GM23338 (cell line): Measurements from ENCODE around the gene BPTF. TPM values are rescaled to one million over a fixed set of nuclear protein-coding genes. Genes with fewer than 3 reads are reported as not detected.

Experiments
- ATAC-seq: fragments of 200-7000 bp; cut with Tn5 transposase; 3 replicates; pipeline ENCODE4 v1.9.1; 2020
- DNase-seq: peaks from one replicate; pipeline ENCODE4 v3.0.0-alpha.2; 2015; ENCODE audit warnings: low spot score
- H2AFZ ChIP-seq: fragments of 200-600 bp; sonication (generic); 2 replicates; pipeline ENCODE4 v1.8.0; 2016; ENCODE audit warnings: antibody characterized with exemption, mild to moderate bottlenecking, moderate library complexity
- H3F3A ChIP-seq: fragments of 200-600 bp; sonication (generic); replicated peaks from 2 replicates; pipeline ENCODE4 v1.8.0; 2017; ENCODE audit warnings: antibody characterized with exemption, mixed run types, low read depth
- H3K27ac ChIP-seq: fragments of 200-600 bp; sonication (generic); 2 replicates; pipeline ENCODE4 v1.6.1; 2016; ENCODE audit warnings: low read depth
- H3K27me3 ChIP-seq: fragments of 200-600 bp; sonication (generic); 2 replicates; pipeline ENCODE4 v1.8.0; 2016; ENCODE audit warnings: mild to moderate bottlenecking, mixed run types, moderate library complexity; ENCODE audit not compliant: insufficient read depth
- H3K36me3 ChIP-seq: fragments of 200-600 bp; sonication (generic); 2 replicates; pipeline ENCODE4 v1.8.0; 2016; ENCODE audit warnings: mild to moderate bottlenecking; ENCODE audit not compliant: insufficient read depth
- H3K4me1 ChIP-seq: fragments of 200-600 bp; sonication (generic); 2 replicates; pipeline ENCODE4 v1.8.0; 2016; ENCODE audit warnings: mild to moderate bottlenecking, moderate library complexity; ENCODE audit not compliant: insufficient read depth
- H3K4me2 ChIP-seq: fragments of 200-600 bp; sonication (generic); 2 replicates; pipeline ENCODE4 v1.7.1; 2017; ENCODE audit warnings: mixed run types
- H3K4me3 ChIP-seq: fragments of 200-600 bp; sonication (generic); 2 replicates; pipeline ENCODE4 v1.6.1; 2016; ENCODE audit warnings: mixed run types
- H3K79me2 ChIP-seq: fragments of 200-600 bp; sonication (generic); replicated peaks from 2 replicates; pipeline ENCODE4 v1.8.0; 2017; ENCODE audit warnings: mild to moderate bottlenecking; ENCODE audit not compliant: insufficient read depth
- H3K9me2 ChIP-seq: fragments of 200-600 bp; sonication (generic); 2 replicates; pipeline ENCODE4 v1.8.0; 2017; ENCODE audit not compliant: insufficient read depth
- H4K20me1 ChIP-seq: fragments of 200-600 bp; sonication (generic); replicated peaks from 2 replicates; pipeline ENCODE4 v1.8.0; 2017; ENCODE audit warnings: mild to moderate bottlenecking; ENCODE audit not compliant: insufficient read depth
- H3K27ac Mint-ChIP-seq: 2 replicates; pipeline ENCODE4 v1.8.0; 2020; ENCODE audit warnings: inconsistent platforms, mild to moderate bottlenecking, moderate library complexity, mixed read lengths
- H3K27me3 Mint-ChIP-seq: 3 replicates; pipeline ENCODE4 v1.8.0; 2022; ENCODE audit warnings: low read depth, mild to moderate bottlenecking, moderate library complexity, mixed read lengths, inconsistent platforms; ENCODE audit not compliant: insufficient read depth, poor library complexity
- H3K36me3 Mint-ChIP-seq: 3 replicates; pipeline ENCODE4 v1.8.0; 2021; ENCODE audit warnings: low read depth, mild to moderate bottlenecking, inconsistent platforms, moderate library complexity, mixed read lengths
- H3K4me1 Mint-ChIP-seq: 3 replicates; pipeline ENCODE4 v1.8.0; 2020; ENCODE audit warnings: mild to moderate bottlenecking, inconsistent platforms, mixed read lengths
- H3K4me3 Mint-ChIP-seq: 3 replicates; pipeline ENCODE4 v1.8.0; 2021; ENCODE audit warnings: moderate library complexity, mild to moderate bottlenecking, inconsistent platforms, mixed read lengths
- H3K9me3 Mint-ChIP-seq: 3 replicates; pipeline ENCODE4 v1.8.0; 2020; ENCODE audit warnings: moderate library complexity, mild to moderate bottlenecking, inconsistent platforms, mixed read lengths
- EZH2 ChIP-seq: fragments of 200-600 bp; sonication (generic); IDR thresholded peaks from one replicate; pipeline ENCODE4 v1.8.0; 2017; ENCODE audit warnings: antibody characterized with exemption, mild to moderate bottlenecking, low read depth; ENCODE audit not compliant: unreplicated experiment
- EZH2phosphoT487 ChIP-seq: fragments of 200-600 bp; sonication (generic); IDR thresholded peaks from one replicate; pipeline ENCODE4 v1.8.1; 2018; ENCODE audit warnings: antibody characterized with exemption; ENCODE audit not compliant: unreplicated experiment
- JUNB ChIP-seq: IDR thresholded peaks from one replicate; pipeline ENCODE4 v1.6.1; 2016; ENCODE audit warnings: antibody characterized with exemption; ENCODE audit not compliant: unreplicated experiment
- NANOG ChIP-seq: IDR thresholded peaks from 2 replicates; pipeline ENCODE4 v1.6.1; 2016; ENCODE audit warnings: antibody characterized with exemption, borderline replicate concordance
- ZNF331 ChIP-seq: fragments of 250-450 bp; sonication (Bioruptor Pico); IDR thresholded peaks from 2 replicates; pipeline ENCODE4 v1.5.0; 2020; ENCODE audit warnings: low read depth, mild to moderate bottlenecking, moderate library complexity
- polyA plus RNA-seq: library from polyadenylated mRNA; unstranded; fragments of >200 nt; fragmentation: Nextera tagmentation; extraction: Ambion mirVana; gene quantifications from 2 replicates; pipeline ENCODE4 v1.2.1, GENCODE V29; 2016
- total RNA-seq: library from RNA; depleted of rRNA; stranded (reverse); fragments of >200 nt; shearing (Covaris generic); gene quantifications from 2 replicates; pipeline ENCODE4 v1.2.3, GENCODE V29; 2014
- TF ChIP-seq, protein P1 (sequence below), 2 experiments: fragments of 200-600 bp in 1 of 2; sonication (generic) in 1 of 2; conservative IDR thresholded peaks; 2 replicates each; pipeline versions ENCODE4 v1.5.1 to v1.6.1; 2016 to 2017; ENCODE audit warnings: antibody characterized with exemption in 2 of 2, low read depth in 2 of 2, mild to moderate bottlenecking in 2 of 2, moderate library complexity in 1 of 2
- TF ChIP-seq, protein P2 (sequence below): IDR thresholded peaks from one replicate; pipeline ENCODE4 v1.6.1; 2018; ENCODE audit warnings: antibody characterized with exemption; ENCODE audit not compliant: unreplicated experiment

BPTF gene
- total and polyA plus RNA-seq, 2 experiments from 2014 or later, result 161 to 179 TPM

DNA sequence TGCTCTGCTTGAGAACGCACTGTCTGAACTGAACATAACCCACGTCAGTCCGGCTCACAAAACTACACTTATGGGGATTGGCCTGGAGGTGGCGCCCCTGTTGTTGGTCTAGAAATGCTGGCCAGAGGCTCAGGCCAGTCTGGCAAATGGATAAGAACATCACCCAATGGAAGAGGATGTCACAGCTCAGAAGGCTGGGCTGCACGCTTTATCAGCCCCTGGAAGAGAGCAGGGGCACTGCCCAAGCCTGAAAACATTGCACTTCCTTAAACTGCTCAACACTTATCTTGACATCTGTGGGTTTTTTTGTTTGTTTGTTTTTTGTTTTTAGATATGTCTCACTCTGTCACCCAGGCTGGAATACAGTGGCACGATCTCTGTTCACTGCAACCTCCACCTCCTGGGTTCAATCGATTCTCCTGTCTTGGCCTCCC lies 24.8 kb upstream of the BPTF start:
- peaks cover 11% of the 10 kb centered on the region; the same call in 2 of the 3 replicates for H3K4me1 Mint-ChIP-seq
- no peak overlapping the region for H2AFZ ChIP-seq
- H3K36me3 ChIP-seq, result no peaks in the 10 kb centered on the region
- no peak overlapping the region for H3K4me3 ChIP-seq
- H3K36me3 Mint-ChIP-seq, result no peaks in the 10 kb centered on the region
- H3K9me2 ChIP-seq, result no peaks in the 10 kb centered on the region
- H3F3A ChIP-seq, result 0 out of 2 replicates have a peak, but pooled peaks cover 6% of the 10 kb centered on the region
- peaks cover 13% of the 10 kb centered on the region for H3K4me1 ChIP-seq
- DNase-seq (peak; percentile 90), ATAC-seq (peak; percentile 89)
- H3K27ac Mint-ChIP-seq, result no peak overlapping the region
- H4K20me1 ChIP-seq, result no peaks in the 10 kb centered on the region
- H3K27me3 Mint-ChIP-seq, result peaks cover 5% of the 10 kb centered on the region
- no peak overlapping the region for H3K4me3 Mint-ChIP-seq
- no peaks in the 10 kb centered on the region for H3K79me2 ChIP-seq
- H3K27ac ChIP-seq, result no peak overlapping the region
- TF ChIP-seq, protein P1, sequence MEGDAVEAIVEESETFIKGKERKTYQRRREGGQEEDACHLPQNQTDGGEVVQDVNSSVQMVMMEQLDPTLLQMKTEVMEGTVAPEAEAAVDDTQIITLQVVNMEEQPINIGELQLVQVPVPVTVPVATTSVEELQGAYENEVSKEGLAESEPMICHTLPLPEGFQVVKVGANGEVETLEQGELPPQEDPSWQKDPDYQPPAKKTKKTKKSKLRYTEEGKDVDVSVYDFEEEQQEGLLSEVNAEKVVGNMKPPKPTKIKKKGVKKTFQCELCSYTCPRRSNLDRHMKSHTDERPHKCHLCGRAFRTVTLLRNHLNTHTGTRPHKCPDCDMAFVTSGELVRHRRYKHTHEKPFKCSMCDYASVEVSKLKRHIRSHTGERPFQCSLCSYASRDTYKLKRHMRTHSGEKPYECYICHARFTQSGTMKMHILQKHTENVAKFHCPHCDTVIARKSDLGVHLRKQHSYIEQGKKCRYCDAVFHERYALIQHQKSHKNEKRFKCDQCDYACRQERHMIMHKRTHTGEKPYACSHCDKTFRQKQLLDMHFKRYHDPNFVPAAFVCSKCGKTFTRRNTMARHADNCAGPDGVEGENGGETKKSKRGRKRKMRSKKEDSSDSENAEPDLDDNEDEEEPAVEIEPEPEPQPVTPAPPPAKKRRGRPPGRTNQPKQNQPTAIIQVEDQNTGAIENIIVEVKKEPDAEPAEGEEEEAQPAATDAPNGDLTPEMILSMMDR (conservative IDR thresholded peaks at IDR 0.05; ENCODE audit: low read depth in 2 of 2), result peak; percentile 87 to 95
- TF ChIP-seq ZNF331 (CRISPR knock-in tag), result no peak
- H3K4me2 ChIP-seq, result no peak overlapping the region
- no peaks in the 10 kb centered on the region for H3K9me3 Mint-ChIP-seq
- H3K27me3 ChIP-seq, result no peaks in the 10 kb centered on the region

DNA sequence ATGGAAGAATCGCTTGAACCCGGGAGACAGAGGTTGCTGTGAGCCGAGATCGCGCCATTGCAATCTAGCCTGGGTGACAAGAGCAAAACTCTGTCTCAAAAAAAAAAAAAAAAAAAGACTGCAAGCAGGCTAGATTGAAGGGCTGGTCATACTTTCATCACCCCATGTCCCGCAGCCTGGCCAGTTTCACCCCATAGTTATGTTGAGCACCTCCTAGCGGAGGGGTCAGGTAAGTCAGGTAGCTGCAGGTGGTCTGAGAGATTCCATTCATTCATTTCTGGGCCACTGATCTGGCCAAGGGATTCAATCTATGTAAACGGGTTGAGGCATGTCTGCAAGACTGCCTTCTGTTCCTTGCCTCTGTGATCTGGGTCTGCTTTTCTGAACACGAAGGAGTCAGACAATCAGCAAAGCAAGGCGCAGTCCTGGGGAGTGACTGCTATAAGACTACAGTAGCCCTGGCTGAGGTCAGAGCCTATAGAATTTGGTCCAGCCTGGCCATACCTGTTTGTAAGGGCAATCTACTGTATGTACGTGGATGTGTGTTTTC lies 23.6 kb upstream of the BPTF start:
- no peak overlapping the region for H3K4me3 ChIP-seq
- no peaks in the 10 kb centered on the region for H3K36me3 ChIP-seq
- DNase-seq (peak; percentile 73), ATAC-seq (peak; percentile 45)
- Mint-ChIP-seq H3K9me3 (no peaks in the 10 kb centered on the region), H3K36me3 (no peaks in the 10 kb centered on the region), H3K4me3 (no peak overlapping the region), H3K4me1 (peaks cover 11% of the 10 kb centered on the region; the same call in 2 of the 3 replicates), H3K27me3 (peaks cover 5% of the 10 kb centered on the region), H3K27ac (peak overlapping the region; percentile 5; the same call in 1 of the 2 replicates)
- H3K27ac ChIP-seq, result 0 out of 2 replicates have a peak overlapping the region, but pooled peaks have one; percentile 17
- 0 out of 2 replicates have a peak, but pooled peaks cover 6% of the 10 kb centered on the region for H3F3A ChIP-seq
- no peaks in the 10 kb centered on the region for H3K9me2 ChIP-seq
- peak overlapping the region; percentile 75 for H2AFZ ChIP-seq
- no peaks in the 10 kb centered on the region for H3K79me2 ChIP-seq
- peaks cover 9% of the 10 kb centered on the region for H3K4me1 ChIP-seq
- no peak for TF ChIP-seq JUNB
- TF ChIP-seq, protein P1 (conservative IDR thresholded peaks at IDR 0.05; ENCODE audit: low read depth in 2 of 2), result peak; percentile 65 to 75
- H3K4me2 ChIP-seq, result no peak overlapping the region
- no peaks in the 10 kb centered on the region for H4K20me1 ChIP-seq
- no peaks in the 10 kb centered on the region for H3K27me3 ChIP-seq

DNA sequence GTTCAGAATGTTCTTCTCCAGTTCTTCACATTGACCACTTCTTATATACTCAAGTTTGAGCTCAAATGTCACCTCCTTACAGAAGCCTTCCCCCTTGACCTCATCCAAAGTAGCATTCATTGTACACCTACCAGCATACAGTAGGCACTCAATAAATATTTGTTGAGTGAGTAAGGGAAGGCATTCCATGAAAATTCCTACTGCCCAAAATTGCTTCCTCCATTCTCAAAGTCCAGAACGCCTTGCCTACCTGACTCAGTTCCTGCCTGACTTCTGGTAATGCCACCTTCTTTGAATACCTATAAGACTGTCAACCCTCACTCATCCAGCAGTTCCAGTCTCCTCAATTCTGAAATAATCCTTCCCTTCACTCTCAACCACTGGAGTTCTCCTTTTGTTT lies 14.8 kb upstream of the BPTF start:
- Histone ChIP-seq H3K27ac (no peak overlapping the region), H3K4me3 (no peak overlapping the region), H3K27me3 (no peaks in the 10 kb centered on the region), H2AFZ (no peak overlapping the region), H3K79me2 (no peaks in the 10 kb centered on the region), H3F3A (0 out of 2 replicates have a peak, but pooled peaks cover 2% of the 10 kb centered on the region), H3K36me3 (no peaks in the 10 kb centered on the region), H3K9me2 (no peaks in the 10 kb centered on the region), H3K4me2 (no peak overlapping the region), H3K4me1 (no peaks in the 10 kb centered on the region), H4K20me1 (no peaks in the 10 kb centered on the region)
- no peaks in the 10 kb centered on the region for H3K36me3 Mint-ChIP-seq
- H3K9me3 Mint-ChIP-seq, result no peaks in the 10 kb centered on the region; the same call in 2 of the 3 replicates
- H3K27ac Mint-ChIP-seq, result no peak overlapping the region
- peaks cover 5% of the 10 kb centered on the region for H3K27me3 Mint-ChIP-seq
- no peak overlapping the region for H3K4me3 Mint-ChIP-seq
- no peak for DNase-seq
- H3K4me1 Mint-ChIP-seq, result no peaks in the 10 kb centered on the region; the same call in 2 of the 3 replicates
- ATAC-seq, result no peak
- no peak for TF ChIP-seq JUNB
- TF ChIP-seq, protein P2, sequence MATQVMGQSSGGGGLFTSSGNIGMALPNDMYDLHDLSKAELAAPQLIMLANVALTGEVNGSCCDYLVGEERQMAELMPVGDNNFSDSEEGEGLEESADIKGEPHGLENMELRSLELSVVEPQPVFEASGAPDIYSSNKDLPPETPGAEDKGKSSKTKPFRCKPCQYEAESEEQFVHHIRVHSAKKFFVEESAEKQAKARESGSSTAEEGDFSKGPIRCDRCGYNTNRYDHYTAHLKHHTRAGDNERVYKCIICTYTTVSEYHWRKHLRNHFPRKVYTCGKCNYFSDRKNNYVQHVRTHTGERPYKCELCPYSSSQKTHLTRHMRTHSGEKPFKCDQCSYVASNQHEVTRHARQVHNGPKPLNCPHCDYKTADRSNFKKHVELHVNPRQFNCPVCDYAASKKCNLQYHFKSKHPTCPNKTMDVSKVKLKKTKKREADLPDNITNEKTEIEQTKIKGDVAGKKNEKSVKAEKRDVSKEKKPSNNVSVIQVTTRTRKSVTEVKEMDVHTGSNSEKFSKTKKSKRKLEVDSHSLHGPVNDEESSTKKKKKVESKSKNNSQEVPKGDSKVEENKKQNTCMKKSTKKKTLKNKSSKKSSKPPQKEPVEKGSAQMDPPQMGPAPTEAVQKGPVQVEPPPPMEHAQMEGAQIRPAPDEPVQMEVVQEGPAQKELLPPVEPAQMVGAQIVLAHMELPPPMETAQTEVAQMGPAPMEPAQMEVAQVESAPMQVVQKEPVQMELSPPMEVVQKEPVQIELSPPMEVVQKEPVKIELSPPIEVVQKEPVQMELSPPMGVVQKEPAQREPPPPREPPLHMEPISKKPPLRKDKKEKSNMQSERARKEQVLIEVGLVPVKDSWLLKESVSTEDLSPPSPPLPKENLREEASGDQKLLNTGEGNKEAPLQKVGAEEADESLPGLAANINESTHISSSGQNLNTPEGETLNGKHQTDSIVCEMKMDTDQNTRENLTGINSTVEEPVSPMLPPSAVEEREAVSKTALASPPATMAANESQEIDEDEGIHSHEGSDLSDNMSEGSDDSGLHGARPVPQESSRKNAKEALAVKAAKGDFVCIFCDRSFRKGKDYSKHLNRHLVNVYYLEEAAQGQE, result no peak
- no peak for TF ChIP-seq EZH2
- TF ChIP-seq, protein P1 (conservative IDR thresholded peaks at IDR 0.05; ENCODE audit: low read depth in 2 of 2), result no peak
- TF ChIP-seq ZNF331 (CRISPR knock-in tag), result no peak
- TF ChIP-seq NANOG, result no peak
- no peak for TF ChIP-seq EZH2phosphoT487
